HAP-1 (cell line): Measurements from ENCODE around the gene CAV3.

Experiments used
- DNase-seq, 2 experiments: peaks; one replicate each; pipeline ENCODE4 v3.0.0-alpha.2; 2016 to 2020; ENCODE audit warnings: low spot score in 2 of 2
- H3K27me3 ChIP-seq: fragments of 250-450 bp; sonication (Bioruptor Pico); 2 replicates; pipeline ENCODE4 v1.5.1; 2020; ENCODE audit warnings: low read depth, mild to moderate bottlenecking, moderate library complexity
- H3K36me3 ChIP-seq: fragments of 250-450 bp; sonication (Bioruptor Pico); replicated peaks from 2 replicates; pipeline ENCODE4 v1.5.1; 2020; ENCODE audit warnings: mild to moderate bottlenecking
- H3K4me1 ChIP-seq: fragments of 250-450 bp; sonication (Bioruptor Pico); 2 replicates; pipeline ENCODE4 v1.5.1; 2020; ENCODE audit warnings: mild to moderate bottlenecking
- H3K4me3 ChIP-seq: fragments of 250-450 bp; sonication (Bioruptor Pico); 2 replicates; pipeline ENCODE4 v1.5.1; 2020; ENCODE audit warnings: mild to moderate bottlenecking, moderate library complexity
- H3K9me3 ChIP-seq: fragments of 250-450 bp; sonication (Bioruptor Pico); 2 replicates; pipeline ENCODE4 v1.5.1; 2020; ENCODE audit warnings: mild to moderate bottlenecking, moderate library complexity
- in situ Hi-C: fragments of 300-500 bp; cut with MboI; formaldehyde crosslinking; loops from 3 replicates; pipeline ENCODE4 v1.14.3; 2020; ENCODE audit warnings: low sequenced_read_pairs, inconsistent platforms, mixed read lengths

Gene CAV3

GRCh38 chr3:8760506-8760905 is 26.9 kb downstream of the CAV3 start:
- H3K36me3 ChIP-seq = no peaks in the 10 kb centered on the region
- in situ Hi-C loops = loop anchor here (25.0 kb wide), 1 partner anchor 552 kb away; no protein-coding TSS in a partner anchor
- DNase-seq = no peak
- H3K9me3 ChIP-seq = no peaks in the 10 kb centered on the region
- no peak overlapping the region for H3K4me3 ChIP-seq
- no peaks in the 10 kb centered on the region for H3K4me1 ChIP-seq
- no peaks in the 10 kb centered on the region for H3K27me3 ChIP-seq

DNA sequence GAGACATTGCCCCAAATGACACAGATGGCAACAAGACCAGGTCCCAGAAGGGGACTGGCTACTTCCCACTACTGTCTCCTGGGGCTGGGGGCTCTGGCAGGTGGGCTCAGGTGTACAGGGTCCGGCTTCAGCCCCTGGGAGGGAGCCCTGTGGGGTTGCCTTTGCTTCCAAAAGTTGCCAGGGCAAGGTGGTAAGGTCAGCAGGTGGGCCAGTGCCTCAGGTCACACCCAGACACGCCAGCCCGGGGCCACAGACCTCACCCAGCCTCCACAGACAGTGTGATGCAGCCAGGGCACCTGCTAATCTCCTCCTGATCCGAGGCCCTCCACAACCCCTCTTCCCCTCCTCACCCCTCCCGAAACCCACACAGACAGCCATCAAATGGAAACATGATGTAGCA is 28.3 kb downstream of the CAV3 start:
- Histone ChIP-seq H3K4me1 (no peaks in the 10 kb centered on the region), H3K4me3 (no peak overlapping the region), H3K36me3 (no peaks in the 10 kb centered on the region), H3K9me3 (no peaks in the 10 kb centered on the region), H3K27me3 (no peaks in the 10 kb centered on the region)
- DNase-seq = no peak
- in situ Hi-C loops = loop anchor here (25.0 kb wide), 1 partner anchor 550 kb away; no protein-coding TSS in a partner anchor

GRCh38 chr3:8762607-8763377 is 29.2 kb downstream of the CAV3 start:
- H3K36me3 ChIP-seq = no peaks in the 10 kb centered on the region
- in situ Hi-C loops = loop anchor here (25.0 kb wide), 1 partner anchor 550 kb away; no protein-coding TSS in a partner anchor
- no peaks in the 10 kb centered on the region for H3K4me1 ChIP-seq
- no peaks in the 10 kb centered on the region for H3K9me3 ChIP-seq
- no peak for DNase-seq
- H3K27me3 ChIP-seq = no peaks in the 10 kb centered on the region
- no peak overlapping the region for H3K4me3 ChIP-seq

GRCh38 chr3:8764528-8764927 is 30.9 kb downstream of the CAV3 start:
- Histone ChIP-seq H3K36me3 (no peaks in the 10 kb centered on the region), H3K4me3 (no peak overlapping the region), H3K4me1 (no peaks in the 10 kb centered on the region), H3K27me3 (no peaks in the 10 kb centered on the region), H3K9me3 (no peaks in the 10 kb centered on the region)
- in situ Hi-C loops = loop anchor here (25.0 kb wide), 1 partner anchor 548 kb away; no protein-coding TSS in a partner anchor
- DNase-seq = no peak

DNA sequence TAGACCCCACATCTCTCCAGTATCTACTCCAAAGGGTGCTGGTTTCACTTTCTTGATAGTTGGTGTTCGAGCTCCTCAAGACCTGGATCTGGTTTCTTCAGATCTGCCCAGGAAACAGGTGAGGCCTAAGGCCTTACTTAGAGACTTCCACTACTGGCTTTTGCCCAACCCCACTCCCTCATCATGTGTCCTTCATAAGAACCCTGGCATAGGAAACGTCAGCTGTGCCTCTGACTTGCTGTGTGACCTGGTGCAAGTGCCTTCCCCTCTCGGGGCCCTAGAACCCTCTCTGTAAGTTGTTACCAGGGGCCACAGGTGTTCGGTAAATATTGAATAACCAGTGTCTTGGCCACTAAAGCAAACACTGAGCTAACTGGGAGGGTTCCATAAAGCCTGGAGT is 31.9 kb downstream of the CAV3 start:
- no peaks in the 10 kb centered on the region for H3K9me3 ChIP-seq
- H3K4me1 ChIP-seq = no peaks in the 10 kb centered on the region
- H3K36me3 ChIP-seq = no peaks in the 10 kb centered on the region
- DNase-seq = no peak
- H3K4me3 ChIP-seq = no peak overlapping the region
- in situ Hi-C loops = loop anchor here (25.0 kb wide), 1 partner anchor 547 kb away; no protein-coding TSS in a partner anchor
- H3K27me3 ChIP-seq = no peaks in the 10 kb centered on the region

DNA sequence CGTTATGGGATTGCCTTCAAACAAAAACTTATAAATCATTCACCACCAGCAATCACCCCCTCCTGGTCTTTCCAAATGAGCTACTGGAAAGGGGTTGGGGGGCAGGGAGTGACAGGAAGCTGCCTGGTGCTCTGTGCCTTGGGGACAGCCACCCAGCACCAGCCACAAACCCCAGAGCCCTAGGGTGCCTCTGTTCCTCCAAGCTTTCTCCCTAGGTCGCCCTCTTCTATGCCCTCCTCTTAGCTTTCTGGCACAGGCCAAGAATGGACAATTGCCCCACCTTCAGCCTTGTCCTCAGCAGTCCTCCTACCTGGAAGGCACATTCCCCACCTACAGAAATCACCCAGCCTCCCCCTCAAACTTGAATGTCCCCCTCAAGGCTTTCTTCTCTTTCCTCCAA is 32.5 kb downstream of the CAV3 start:
- in situ Hi-C loops = loop anchor here (25.0 kb wide), 1 partner anchor 546 kb away; no protein-coding TSS in a partner anchor
- H3K4me3 ChIP-seq = no peak overlapping the region
- DNase-seq = no peak
- H3K4me1 ChIP-seq = no peaks in the 10 kb centered on the region
- no peaks in the 10 kb centered on the region for H3K36me3 ChIP-seq
- no peaks in the 10 kb centered on the region for H3K9me3 ChIP-seq
- H3K27me3 ChIP-seq = no peaks in the 10 kb centered on the region

GRCh38 chr3:8767256-8767666 is 33.7 kb downstream of the CAV3 start:
- Histone ChIP-seq H3K9me3 (no peaks in the 10 kb centered on the region), H3K4me1 (no peaks in the 10 kb centered on the region), H3K36me3 (no peaks in the 10 kb centered on the region), H3K27me3 (no peaks in the 10 kb centered on the region), H3K4me3 (no peak overlapping the region)
- DNase-seq = no peak
- in situ Hi-C loops = loop anchor here (25.0 kb wide), 1 partner anchor 545 kb away; no protein-coding TSS in a partner anchor

DNA sequence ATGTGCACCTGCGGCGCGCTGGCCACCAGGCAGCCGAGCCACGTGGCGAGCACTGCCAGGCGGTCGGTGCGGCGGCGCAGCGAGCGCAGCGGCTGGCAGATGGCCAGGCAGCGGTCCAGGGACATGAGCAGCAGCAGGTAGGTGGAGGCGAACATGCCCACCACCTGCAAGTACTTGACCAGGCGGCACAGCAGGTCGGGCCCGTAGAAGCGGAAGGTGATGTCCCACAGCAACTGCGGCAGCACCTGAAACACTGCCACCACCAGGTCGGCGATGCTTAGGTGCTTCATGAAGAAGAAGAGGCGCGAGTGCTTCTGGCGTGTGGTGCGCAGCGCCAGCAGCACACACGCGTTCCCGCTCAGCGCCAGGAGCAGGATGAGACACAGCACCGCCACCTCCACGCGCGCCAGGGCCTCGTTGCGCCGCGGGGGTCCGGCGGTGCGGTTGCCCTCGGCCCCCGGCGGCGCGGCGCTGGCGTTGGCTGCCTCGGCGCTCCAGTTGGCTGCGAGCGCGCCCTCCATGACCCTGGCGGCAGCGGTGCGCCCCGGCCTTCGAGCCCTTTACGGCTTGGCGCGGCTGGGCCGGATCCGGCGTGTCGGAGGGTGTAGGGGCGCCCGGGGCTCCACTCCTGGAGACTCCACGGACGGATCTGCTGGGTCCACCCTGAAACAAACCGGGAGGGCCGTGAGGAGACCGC is 34.2 kb downstream of the CAV3 start:
- in situ Hi-C loops = loop anchor here (25.0 kb wide), 1 partner anchor 544 kb away; no protein-coding TSS in a partner anchor
- DNase-seq = no peak
- H3K4me3 ChIP-seq = no peak overlapping the region
- H3K9me3 ChIP-seq = no peaks in the 10 kb centered on the region
- H3K36me3 ChIP-seq = no peaks in the 10 kb centered on the region
- no peaks in the 10 kb centered on the region for H3K27me3 ChIP-seq
- no peaks in the 10 kb centered on the region for H3K4me1 ChIP-seq

- Histone ChIP-seq H3K4me1 (no peaks in the 10 kb centered on the region), H3K4me3 (peak overlapping the region; percentile 26), H3K27me3 (no peaks in the 10 kb centered on the region), H3K36me3 (no peaks in the 10 kb centered on the region), H3K9me3 (no peaks in the 10 kb centered on the region)
- DNase-seq = no peak
- in situ Hi-C loops = loop anchor here (25.0 kb wide), 1 partner anchor 544 kb away; no protein-coding TSS in a partner anchor
Observed at GRCh38 chr3:8768364-8769087, 34.9 kb downstream of the CAV3 start.

DNA sequence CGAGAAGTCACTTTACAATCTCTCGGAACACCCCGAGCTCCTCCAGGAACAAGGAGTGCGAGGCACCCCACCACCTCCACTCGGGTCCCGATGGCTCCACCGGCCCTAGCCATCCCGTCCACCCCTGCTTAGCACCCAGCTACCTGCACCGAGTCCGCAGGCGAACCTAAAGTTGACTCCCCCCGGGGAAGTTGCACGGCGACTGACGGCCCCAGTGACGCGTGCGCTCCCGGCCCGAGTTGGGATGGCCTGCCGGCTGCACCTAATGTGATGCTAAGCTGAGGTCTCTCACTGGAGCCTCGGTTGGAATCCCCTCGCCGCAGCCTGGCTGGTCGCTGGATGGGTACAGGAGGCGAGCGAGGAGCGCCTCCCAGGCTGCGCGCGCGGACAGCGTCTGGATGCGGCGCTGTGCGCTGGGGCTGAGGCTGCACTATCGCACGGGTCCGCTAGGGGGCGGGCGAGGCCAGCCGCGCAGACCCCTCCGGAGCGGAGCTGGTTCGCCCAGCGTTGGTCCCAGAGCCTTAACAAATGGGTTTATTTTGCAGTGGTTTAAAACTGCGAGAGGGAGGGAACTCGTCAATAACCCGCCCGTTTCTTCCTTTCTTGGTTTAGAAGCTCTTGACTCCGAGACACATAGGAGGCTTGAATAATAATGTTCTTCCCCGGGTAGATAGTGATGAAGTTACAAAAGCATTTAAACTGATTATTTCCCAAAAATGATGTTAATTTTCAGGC is 35.7 kb downstream of the CAV3 start, which contains the start of gene OXTR:
TSS of gene OXTR (minus strand) at position 526 of the 735 bp plus-strand sequence. CDS start 1,426 bp downstream, outside the sequence.
- no peaks in the 10 kb centered on the region for H3K4me1 ChIP-seq
- peak; percentile 44 to 80 for DNase-seq
- H3K27me3 ChIP-seq = no peaks in the 10 kb centered on the region
- H3K9me3 ChIP-seq = no peaks in the 10 kb centered on the region
- H3K36me3 ChIP-seq = no peaks in the 10 kb centered on the region
- in situ Hi-C loops = loop anchor here (25.0 kb wide), 1 partner anchor 543 kb away; no protein-coding TSS in a partner anchor
- H3K4me3 ChIP-seq = peak within 1 kb of the TSS; percentile 26

GRCh38 chr3:8773941-8774542 is 40.4 kb downstream of the CAV3 start:
- Histone ChIP-seq H3K27me3 (no peaks in the 10 kb centered on the region), H3K4me3 (no peak overlapping the region), H3K4me1 (no peaks in the 10 kb centered on the region), H3K36me3 (no peaks in the 10 kb centered on the region), H3K9me3 (no peaks in the 10 kb centered on the region)
- in situ Hi-C loops = loop anchor here (25.0 kb wide), 1 partner anchor 538 kb away; no protein-coding TSS in a partner anchor
- no peak for DNase-seq

DNA sequence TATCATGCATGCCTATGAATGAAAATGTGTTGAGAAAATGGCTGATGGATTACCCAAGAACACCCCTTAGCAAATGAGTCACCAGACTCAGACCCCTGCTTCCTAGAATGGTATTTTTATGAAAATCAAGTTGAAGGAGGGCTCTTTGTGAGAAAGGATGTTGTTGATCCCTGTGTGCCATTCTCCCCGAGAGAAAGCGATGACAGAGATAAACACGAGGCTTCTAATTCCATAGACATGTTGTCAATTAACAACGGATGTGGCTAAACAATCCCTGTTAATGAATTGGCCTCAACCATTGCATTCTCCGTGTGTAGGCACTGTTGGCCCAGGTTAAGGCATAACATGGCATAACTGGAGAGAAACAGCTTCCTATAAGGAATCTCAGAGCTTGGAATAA is 41.6 kb downstream of the CAV3 start:
- H3K4me3 ChIP-seq = no peak overlapping the region
- no peaks in the 10 kb centered on the region for H3K27me3 ChIP-seq
- no peaks in the 10 kb centered on the region for H3K4me1 ChIP-seq
- H3K9me3 ChIP-seq = no peaks in the 10 kb centered on the region
- no peak for DNase-seq
- H3K36me3 ChIP-seq = no peaks in the 10 kb centered on the region
- in situ Hi-C loops = no loop called here
